Trophoblast cell (in vitro differentiated cells and primary cell): ENCODE measurements around the gene NXPE4.
A peak's percentile ranks its signal among the peaks of the same experiment; 100 is the strongest.
"Not testable (repeated sequence)": the region's sequence is repeated elsewhere in the genome, so short reads cannot be mapped to it uniquely, and the experiment has no call there.

Experiments used
- DNase-seq, 2 donors: peaks; one replicate each; pipeline ENCODE4 v3.0.0-alpha.2; 2016
- H2AFZ ChIP-seq: 2 replicates; pipeline ENCODE4 v1.6.1; 2013; ENCODE audit warnings: low read length, moderate library complexity, mild to moderate bottlenecking; ENCODE audit not compliant: insufficient read depth, poor library complexity
- H2AK5ac ChIP-seq: 2 replicates; pipeline ENCODE4 v1.6.1; 2013; ENCODE audit warnings: mild to moderate bottlenecking, low read length
- H2BK120ac ChIP-seq: 2 replicates; pipeline ENCODE4 v1.6.1; 2013; ENCODE audit warnings: low read length, mild to moderate bottlenecking, moderate library complexity; ENCODE audit not compliant: insufficient read depth, poor library complexity
- H2BK12ac ChIP-seq: 2 replicates; pipeline ENCODE4 v1.6.1; 2013; ENCODE audit warnings: mild to moderate bottlenecking, low read length, moderate library complexity
- H2BK5ac ChIP-seq: 2 replicates; pipeline ENCODE4 v1.6.1; 2013; ENCODE audit warnings: low read length, low read depth, moderate library complexity, mild to moderate bottlenecking; ENCODE audit not compliant: poor library complexity
- H3K14ac ChIP-seq: 2 replicates; pipeline ENCODE4 v1.6.1; 2013; ENCODE audit warnings: mild to moderate bottlenecking, low read length
- H3K18ac ChIP-seq: 2 replicates; pipeline ENCODE4 v1.6.1; 2013; ENCODE audit warnings: mild to moderate bottlenecking, low read length
- H3K23ac ChIP-seq: 2 replicates; pipeline ENCODE4 v1.6.1; 2013; ENCODE audit warnings: low read length
- H3K27ac ChIP-seq: 2 replicates; pipeline ENCODE4 v1.5.1; 2013; ENCODE audit warnings: low read depth, mild to moderate bottlenecking, inconsistent platforms, low read length, moderate library complexity
- H3K27me3 ChIP-seq: 2 replicates; pipeline ENCODE4 v1.6.1; 2013; ENCODE audit warnings: inconsistent platforms, mild to moderate bottlenecking, low read length, moderate library complexity; ENCODE audit not compliant: insufficient read depth
- H3K36me3 ChIP-seq, 2 experiments: 1 replicate in 1 of 2; 2 replicates in 1 of 2; pipeline ENCODE4 v1.6.1; 2013; ENCODE audit warnings: low read length in 2 of 2, mild to moderate bottlenecking in 2 of 2, moderate library complexity in 1 of 2; ENCODE audit not compliant: insufficient read depth in 2 of 2, control insufficient read depth in 1 of 2
- H3K4ac ChIP-seq: 2 replicates; pipeline ENCODE4 v1.6.1; 2013; ENCODE audit warnings: low read depth, mild to moderate bottlenecking, low read length, moderate library complexity
- H3K4me1 ChIP-seq, 2 experiments: 1 replicate in 1 of 2; 2 replicates in 1 of 2; pipeline ENCODE4 v1.6.1; 2013; ENCODE audit warnings: low read length in 2 of 2, mild to moderate bottlenecking in 2 of 2, moderate library complexity in 1 of 2; ENCODE audit not compliant: insufficient read depth in 2 of 2, control insufficient read depth in 1 of 2
- H3K4me2 ChIP-seq: 2 replicates; pipeline ENCODE4 v1.6.1; 2013; ENCODE audit warnings: inconsistent platforms, mild to moderate bottlenecking, low read length, moderate library complexity
- H3K4me3 ChIP-seq: 2 replicates; pipeline ENCODE4 v1.5.1; 2013; ENCODE audit warnings: mild to moderate bottlenecking, low read depth, low read length, inconsistent platforms
- H3K79me1 ChIP-seq: one replicate; pipeline ENCODE4 v1.6.1; 2013; ENCODE audit warnings: low read length
- H3K79me2 ChIP-seq: 2 replicates; pipeline ENCODE4 v1.6.1; 2013; ENCODE audit warnings: low read length, mild to moderate bottlenecking; ENCODE audit not compliant: control insufficient read depth, insufficient read depth, poor library complexity
- H3K9ac ChIP-seq: 2 replicates; pipeline ENCODE4 v1.6.1; 2013; ENCODE audit warnings: mild to moderate bottlenecking, low read length
- H3K9me3 ChIP-seq: 2 replicates; pipeline ENCODE4 v1.6.1; 2013; ENCODE audit warnings: low read depth, mild to moderate bottlenecking, control low read depth, inconsistent platforms, low read length; ENCODE audit not compliant: insufficient read depth
- H4K12ac ChIP-seq: 2 replicates; pipeline ENCODE4 v1.6.1; 2013; ENCODE audit warnings: low read depth, mild to moderate bottlenecking, low read length, moderate library complexity
- H4K8ac ChIP-seq: 2 replicates; pipeline ENCODE4 v1.6.1; 2013; ENCODE audit warnings: low read depth, mild to moderate bottlenecking, low read length, moderate library complexity
- H4K91ac ChIP-seq: one replicate; pipeline ENCODE4 v1.6.1; 2013; ENCODE audit warnings: low read depth, mild to moderate bottlenecking, low read length, moderate library complexity
- WGBS: extraction: QIAGEN DNeasy Blood & Tissue Kit; methylation state at CpG from one replicate; pipeline ENCODE4 v1.1.7; 2013; ENCODE audit warnings: missing lambda C conversion rate; ENCODE audit not compliant: insufficient read length, insufficient coverage; ENCODE audit errors: extremely low coverage; 5-methylcytosine and 5-hydroxymethylcytosine counted together

Gene NXPE4

GRCh38 chr11:114603151-114603550 is 7.6 kb upstream of the NXPE4 start:
- not testable (repeated sequence) for H4K8ac ChIP-seq, H3K4me3 ChIP-seq, H3K14ac ChIP-seq, H4K12ac ChIP-seq, H3K79me2 ChIP-seq, H2AK5ac ChIP-seq, H2AFZ ChIP-seq, H3K4me2 ChIP-seq, H3K27me3 ChIP-seq, H3K9me3 ChIP-seq, H3K23ac ChIP-seq, H2BK120ac ChIP-seq, H3K4me1 ChIP-seq, H3K18ac ChIP-seq, H2BK5ac ChIP-seq, H3K36me3 ChIP-seq, H2BK12ac ChIP-seq, H4K91ac ChIP-seq, H3K9ac ChIP-seq, H3K27ac ChIP-seq, H3K79me1 ChIP-seq, H3K4ac ChIP-seq
- no CpG with 5 or more reads among the region's 7 CpGs for WGBS
- peak in 1 of 2 donors; percentile 61 for DNase-seq

GRCh38 chr11:114598461-114598860 is 2.9 kb upstream of the NXPE4 start:
- no peak overlapping the region for H3K4me2 ChIP-seq
- H3K79me1 ChIP-seq, result no peaks in the 10 kb centered on the region
- H3K23ac ChIP-seq, result no peak overlapping the region
- H4K8ac ChIP-seq, result no peak overlapping the region
- H2BK12ac ChIP-seq, result no peak overlapping the region
- H3K4me1 ChIP-seq, result no peaks in the 10 kb centered on the region
- H3K9me3 ChIP-seq, result no peaks in the 10 kb centered on the region
- H2BK5ac ChIP-seq, result no peak overlapping the region
- H3K79me2 ChIP-seq, result no peaks in the 10 kb centered on the region
- no peak overlapping the region for H2BK120ac ChIP-seq
- H3K14ac ChIP-seq, result no peak overlapping the region
- H2AFZ ChIP-seq, result no peak overlapping the region
- WGBS, result no CpG with 5 or more reads among the region's 1 CpG
- no peak overlapping the region for H3K27ac ChIP-seq
- H3K9ac ChIP-seq, result no peak overlapping the region
- no peak overlapping the region for H2AK5ac ChIP-seq
- no peaks in the 10 kb centered on the region for H3K36me3 ChIP-seq
- DNase-seq, result no peak
- no peak overlapping the region for H3K4me3 ChIP-seq
- no peak overlapping the region for H3K4ac ChIP-seq
- no peak overlapping the region for H3K18ac ChIP-seq
- no peak overlapping the region for H4K12ac ChIP-seq
- H3K27me3 ChIP-seq, result no peaks in the 10 kb centered on the region
- H4K91ac ChIP-seq, result no peak overlapping the region

- Histone ChIP-seq H3K9me3 (no peaks in the 10 kb centered on the region), H3K36me3 (no peaks in the 10 kb centered on the region), H3K9ac (no peak overlapping the region), H4K91ac (no peak overlapping the region), H3K79me1 (no peaks in the 10 kb centered on the region), H2BK120ac (no peak overlapping the region), H3K4me2 (no peak overlapping the region), H3K27me3 (no peaks in the 10 kb centered on the region), H2AFZ (no peak overlapping the region), H3K4me3 (no peak overlapping the region), H3K14ac (no peak overlapping the region), H3K23ac (no peak overlapping the region), H3K4ac (no peak overlapping the region), H3K4me1 (no peaks in the 10 kb centered on the region), H3K79me2 (no peaks in the 10 kb centered on the region), H3K18ac (no peak overlapping the region), H4K8ac (no peak overlapping the region), H2AK5ac (no peak overlapping the region), H3K27ac (no peak overlapping the region), H2BK12ac (no peak overlapping the region), H2BK5ac (no peak overlapping the region), H4K12ac (no peak overlapping the region)
- DNase-seq, result no peak
- no CpG with 5 or more reads among the region's 1 CpG for WGBS
These were observed 761 bp upstream of the NXPE4 start for GRCh38 chr11:114596175-114596919.

GRCh38 chr11:114594703-114595102 is 883 bp downstream of the NXPE4 start:
- H4K8ac ChIP-seq, result no peak overlapping the region
- H3K79me1 ChIP-seq, result no peaks in the 10 kb centered on the region
- no peak overlapping the region for H2BK5ac ChIP-seq
- no peak overlapping the region for H2BK12ac ChIP-seq
- H3K4me3 ChIP-seq, result no peak overlapping the region
- no peaks in the 10 kb centered on the region for H3K4me1 ChIP-seq
- H3K9me3 ChIP-seq, result no peaks in the 10 kb centered on the region
- no peak overlapping the region for H2AK5ac ChIP-seq
- DNase-seq, result no peak
- no peak overlapping the region for H3K14ac ChIP-seq
- no peaks in the 10 kb centered on the region for H3K79me2 ChIP-seq
- H3K23ac ChIP-seq, result no peak overlapping the region
- H3K36me3 ChIP-seq, result no peaks in the 10 kb centered on the region
- no peak overlapping the region for H3K4ac ChIP-seq
- H3K27me3 ChIP-seq, result no peaks in the 10 kb centered on the region
- no peak overlapping the region for H3K27ac ChIP-seq
- no peak overlapping the region for H2BK120ac ChIP-seq
- H4K12ac ChIP-seq, result no peak overlapping the region
- WGBS, result no CpG with 5 or more reads among the region's 3 CpGs
- no peak overlapping the region for H3K4me2 ChIP-seq
- no peak overlapping the region for H3K9ac ChIP-seq
- no peak overlapping the region for H3K18ac ChIP-seq
- H4K91ac ChIP-seq, result no peak overlapping the region
- H2AFZ ChIP-seq, result no peak overlapping the region
